Cardiac muscle cell (in vitro differentiated cells and primary cell): ENCODE results near the gene HACD4. TPM values are rescaled to one million over a fixed set of nuclear protein-coding genes. Genes with fewer than 3 reads are reported as not detected.

Experiments
- DNase-seq, 2 donors: peaks; one replicate each; pipeline versions ENCODE4 v3.0.0 to v3.0.0-alpha.2; 2010 to 2017; ENCODE audit warnings: low read depth in 1 of 2, low spot score in 1 of 2
- H3K27ac ChIP-seq: fragments of 200-600 bp; sonication (generic); 2 replicates; pipeline ENCODE4 v1.5.1; 2016
- H3K27me3 ChIP-seq: fragments of 200-600 bp; sonication (generic); 2 replicates; pipeline ENCODE4 v1.6.0; 2016; ENCODE audit warnings: control low read depth
- H3K36me3 ChIP-seq: fragments of 200-600 bp; sonication (generic); 2 replicates; pipeline ENCODE4 v1.5.1; 2016; ENCODE audit warnings: control low read depth
- H3K4me1 ChIP-seq: fragments of 200-600 bp; sonication (generic); 2 replicates; pipeline ENCODE4 v1.8.1; 2017; ENCODE audit warnings: low read depth, mild to moderate bottlenecking, mixed run types
- H3K4me3 ChIP-seq: fragments of 200-600 bp; sonication (generic); 2 replicates; pipeline ENCODE4 v1.5.1; 2016; ENCODE audit warnings: mild to moderate bottlenecking
- H3K9me3 ChIP-seq: fragments of 200-600 bp; sonication (generic); 2 replicates; pipeline ENCODE4 v1.5.1; 2017; ENCODE audit warnings: low read depth, mild to moderate bottlenecking, control low read depth
- CTCF ChIP-seq: IDR thresholded peaks from 2 replicates; pipeline ENCODE4 v1.5.1; 2012; ENCODE audit warnings: low read depth, mild to moderate bottlenecking, low read length
- polyA plus RNA-seq: library from polyadenylated mRNA; unstranded; fragments of >200 nt; fragmentation: Nextera tagmentation; extraction: Ambion mirVana; gene quantifications from 2 replicates; pipeline ENCODE4 v1.2.1, GENCODE V29; 2016
- total RNA-seq: library from RNA; depleted of rRNA; stranded (reverse); fragments of >200 nt; gene quantifications from 2 replicates; pipeline ENCODE4 v1.2.3, GENCODE V29; 2016

The HACD4 gene
- total and polyA plus RNA-seq, 2 experiments from 2014 or later = 0.29 to 0.36 TPM

DNA sequence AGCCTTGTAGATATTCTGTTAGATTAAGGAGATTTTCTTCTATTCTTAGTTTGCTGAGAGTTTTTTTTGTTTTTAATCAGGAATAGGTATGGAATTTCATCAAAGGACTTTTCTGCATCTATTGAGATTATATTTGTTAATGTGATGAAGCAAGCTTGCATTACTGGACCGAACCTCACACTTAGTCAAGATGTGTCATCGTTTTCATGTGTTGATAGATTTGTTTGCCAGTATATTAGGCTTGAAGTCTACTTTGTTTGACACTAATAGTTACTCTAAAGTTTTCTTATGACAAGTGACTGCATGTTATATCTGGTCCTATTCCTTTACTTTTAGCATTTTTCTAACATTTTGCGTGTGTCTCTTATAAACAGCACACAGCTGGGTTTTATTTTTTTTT is 12.4 kb upstream of the HACD4 start:
- DNase-seq = no peak
- H3K9me3 ChIP-seq = no peaks in the 10 kb centered on the region
- H3K4me3 ChIP-seq = no peak overlapping the region
- H3K27ac ChIP-seq = no peak overlapping the region
- H3K36me3 ChIP-seq = no peaks in the 10 kb centered on the region
- no peaks in the 10 kb centered on the region for H3K27me3 ChIP-seq
- no peak for TF ChIP-seq CTCF
- H3K4me1 ChIP-seq = peaks cover 5% of the 10 kb centered on the region

DNA sequence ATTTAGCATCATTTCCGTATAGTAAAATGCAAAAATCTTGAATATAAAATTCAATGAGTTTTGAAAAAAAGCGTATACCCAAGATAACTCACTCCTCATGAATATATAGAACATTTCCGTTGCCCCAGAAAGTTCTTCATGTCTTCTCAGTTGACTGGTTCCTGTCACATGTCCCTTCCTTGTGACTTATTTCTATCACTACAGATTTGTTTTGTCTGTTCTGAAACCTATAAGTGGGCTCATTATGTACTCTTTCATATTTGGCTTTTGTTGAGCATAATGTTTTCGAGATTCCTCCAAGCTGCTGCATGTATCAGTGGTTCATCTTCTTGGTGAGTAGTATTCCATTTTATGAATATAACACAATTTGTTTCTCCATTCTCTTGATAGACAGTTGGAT is 11.0 kb upstream of the HACD4 start:
- H3K27me3 ChIP-seq = no peaks in the 10 kb centered on the region
- H3K4me1 ChIP-seq = peaks cover 4% of the 10 kb centered on the region
- DNase-seq = no peak
- no peaks in the 10 kb centered on the region for H3K9me3 ChIP-seq
- no peak for TF ChIP-seq CTCF
- no peak overlapping the region for H3K27ac ChIP-seq
- H3K4me3 ChIP-seq = no peak overlapping the region
- H3K36me3 ChIP-seq = no peaks in the 10 kb centered on the region

GRCh38 chr9:21039302-21039701 is 7.9 kb upstream of the HACD4 start:
- H3K27ac ChIP-seq = no peak overlapping the region
- H3K9me3 ChIP-seq = no peaks in the 10 kb centered on the region
- no peaks in the 10 kb centered on the region for H3K4me1 ChIP-seq
- no peak for TF ChIP-seq CTCF
- H3K4me3 ChIP-seq = no peak overlapping the region
- no peaks in the 10 kb centered on the region for H3K36me3 ChIP-seq
- DNase-seq = no peak
- no peaks in the 10 kb centered on the region for H3K27me3 ChIP-seq

GRCh38 chr9:21037278-21037677 is 5.8 kb upstream of the HACD4 start:
- H3K4me3 ChIP-seq = no peak overlapping the region
- no peak for TF ChIP-seq CTCF
- H3K4me1 ChIP-seq = no peaks in the 10 kb centered on the region
- H3K36me3 ChIP-seq = no peaks in the 10 kb centered on the region
- no peak for DNase-seq
- H3K9me3 ChIP-seq = no peaks in the 10 kb centered on the region
- no peak overlapping the region for H3K27ac ChIP-seq
- no peaks in the 10 kb centered on the region for H3K27me3 ChIP-seq

- Histone ChIP-seq H3K4me3 (peak overlapping the region; percentile 12), H3K27ac (no peak overlapping the region), H3K36me3 (no peaks in the 10 kb centered on the region), H3K27me3 (no peaks in the 10 kb centered on the region), H3K9me3 (no peaks in the 10 kb centered on the region), H3K4me1 (no peaks in the 10 kb centered on the region)
- TF ChIP-seq CTCF = no peak
- no peak for DNase-seq
Measured at GRCh38 chr9:21031808-21032183, 356 bp upstream of the HACD4 start.
